A549 treated with AZD9567 at 1 μM for 4 hours (cell line): Measurements from ENCODE around the gene SPON1. TPM values are rescaled to one million over a fixed set of nuclear protein-coding genes. Genes with fewer than 3 reads are reported as not detected.

Experiments
- total RNA-seq: library from RNA; stranded (reverse); fragments of 200-300 nt; extraction: Qiagen RNA extraction; gene quantifications from 5 replicates; pipeline ENCODE4 v1.2.3, GENCODE V29; 2022; ENCODE audit not compliant: insufficient read depth

The SPON1 gene
- not detected in 5 replicates for total RNA-seq

GRCh38 chr11:13962562-13963168 lies at the start of gene SPON1:
SPON1 (plus strand) TSS chr11:13962723; CDS start chr11:13962905, 182 bp downstream.

